ENCODE measurements around the gene GPATCH4. TPM values are rescaled to one million over a fixed set of nuclear protein-coding genes. Genes with fewer than 3 reads are reported as not detected.

The GPATCH4 gene
- total and polyA plus RNA-seq, 10 of the 15 experiments (the other 5 are each of a cell fraction or from before 2014, with no cell fraction given): 35.5 to 111 (median 73.9) TPM

- in situ Hi-C loops (cut with MboI): no loop called here
- no peaks in the 10 kb centered on the region for H4K20me1 ChIP-seq (ENCODE audit: control insufficient read depth, insufficient read depth)
- H3K9me3 ChIP-seq (replicated peaks; ENCODE audit: control insufficient read depth, insufficient read depth, low read length): no peaks in the 10 kb centered on the region
- H3K79me2 ChIP-seq (ENCODE audit: control insufficient read depth, insufficient read depth, low read length): no peaks in the 10 kb centered on the region
- SMC1A ChIA-PET (ENCODE audit: uncharacterized antibody, unreplicated experiment): interaction anchor here (1.0 to 2.7 kb wide), 2 partner anchors 11 to 85 kb away, joined by 3 to 9 read pairs; no protein-coding TSS in a partner anchor
- POLR2A ChIA-PET: interaction anchor here (0.6 kb wide), 1 partner anchor 107 kb away, joined by 3 read pairs; no protein-coding TSS in a partner anchor
- no peak overlapping the region for H3K4me2 ChIP-seq (ENCODE audit: control insufficient read depth, insufficient read depth)
- H3K4me1 ChIP-seq (ENCODE audit: control insufficient read depth, insufficient read depth, low read length): no peaks in the 10 kb centered on the region
- no TSS peak for BruUV-seq (replicated peaks)
- no peaks in the 10 kb centered on the region for H3K36me3 ChIP-seq (ENCODE audit: control insufficient read depth in 2 of 2, insufficient read depth in 2 of 2, low read length in 1 of 2)
- no peak; the same call in 2 of the 3 replicates for ATAC-seq
- no peak for FAIRE-seq
- intact Hi-C loops (cut with micrococcal nuclease; ENCODE audit: unreplicated experiment): no loop called here
- H3K27ac ChIP-seq (ENCODE audit: control insufficient read depth, insufficient read depth): no peak overlapping the region
- H3K27me3 ChIP-seq (replicated peaks in 1 of 2; ENCODE audit: control insufficient read depth in 2 of 2, insufficient read depth in 2 of 2, low read length in 1 of 2): no peaks in the 10 kb centered on the region
- RAD21 ChIA-PET (ENCODE audit: unreplicated experiment): interaction anchor here (0.6 kb wide), 1 partner anchor 39 kb away, joined by 3 read pairs; no protein-coding TSS in a partner anchor
- no peak for DNase-seq (ENCODE audit: low read depth, low spot score)
- no peak overlapping the region for H2AFZ ChIP-seq (ENCODE audit: control insufficient read depth, low read depth, low read length)
- no peak overlapping the region for H3K9ac ChIP-seq (ENCODE audit: control insufficient read depth, insufficient read depth, low read length)
- no peak overlapping the region for H3K4me3 ChIP-seq
- CTCF ChIA-PET: interaction anchor here (1.0 to 1.9 kb wide), 2 partner anchors 85 to 119 kb away, joined by 3 to 6 read pairs; no protein-coding TSS in a partner anchor
- WGBS (ENCODE audit: insufficient coverage, insufficient replicate concordance, low lambda C conversion rate, missing lambda C conversion rate): 74% methylated on average over 2 of the region's 2 CpGs
- TF ChIP-seq CTCF (IDR thresholded peaks at IDR 0.05 in 2 of 3, conservative IDR thresholded peaks at IDR 0.05 in 1 of 3; ENCODE audit: control insufficient read depth in 2 of 3, extremely low read depth in 1 of 3, insufficient read depth in 1 of 3, low read depth in 3 of 3, low read length in 3 of 3): 0 out of 6 replicates have a peak, but pooled peaks of 1 of the 3 experiments have one; percentile 1
- TF ChIP-seq ZBTB4 (CRISPR knock-in tag; IDR thresholded peaks at IDR 0.05): no peak
- no peak for TF ChIP-seq ZBTB40 (IDR thresholded peaks at IDR 0.05; ENCODE audit: borderline replicate concordance)
- TF ChIP-seq TCF12 (IDR thresholded peaks at IDR 0.05; ENCODE audit: low read depth, low read length): no peak
- TF ChIP-seq RFX5 (IDR thresholded peaks at IDR 0.05; ENCODE audit: low read depth, low read length): no peak
- TF ChIP-seq CBX5 (IDR thresholded peaks at IDR 0.05; ENCODE audit: low read depth): no peak
- TF ChIP-seq ZNF274 (IDR thresholded peaks at IDR 0.05; ENCODE audit: insufficient read depth, insufficient read length): no peak
Measured at GRCh38 chr1:156565519-156565918, 35.8 kb downstream of the GPATCH4 start.
